HG02678 (cell line): ENCODE measurements around the gene TSPEAR.
"Not testable (repeated sequence)": the region's sequence is repeated elsewhere in the genome, so short reads cannot be mapped to it uniquely, and the experiment has no call there.

Experiments used
- ATAC-seq: cut with Tn5 transposase; IDR thresholded peaks from one replicate; pipeline ENCODE4 v1.9.1; 2021; ENCODE audit warnings: mild to moderate bottlenecking, moderate library complexity; ENCODE audit not compliant: unreplicated experiment

The TSPEAR gene

DNA sequence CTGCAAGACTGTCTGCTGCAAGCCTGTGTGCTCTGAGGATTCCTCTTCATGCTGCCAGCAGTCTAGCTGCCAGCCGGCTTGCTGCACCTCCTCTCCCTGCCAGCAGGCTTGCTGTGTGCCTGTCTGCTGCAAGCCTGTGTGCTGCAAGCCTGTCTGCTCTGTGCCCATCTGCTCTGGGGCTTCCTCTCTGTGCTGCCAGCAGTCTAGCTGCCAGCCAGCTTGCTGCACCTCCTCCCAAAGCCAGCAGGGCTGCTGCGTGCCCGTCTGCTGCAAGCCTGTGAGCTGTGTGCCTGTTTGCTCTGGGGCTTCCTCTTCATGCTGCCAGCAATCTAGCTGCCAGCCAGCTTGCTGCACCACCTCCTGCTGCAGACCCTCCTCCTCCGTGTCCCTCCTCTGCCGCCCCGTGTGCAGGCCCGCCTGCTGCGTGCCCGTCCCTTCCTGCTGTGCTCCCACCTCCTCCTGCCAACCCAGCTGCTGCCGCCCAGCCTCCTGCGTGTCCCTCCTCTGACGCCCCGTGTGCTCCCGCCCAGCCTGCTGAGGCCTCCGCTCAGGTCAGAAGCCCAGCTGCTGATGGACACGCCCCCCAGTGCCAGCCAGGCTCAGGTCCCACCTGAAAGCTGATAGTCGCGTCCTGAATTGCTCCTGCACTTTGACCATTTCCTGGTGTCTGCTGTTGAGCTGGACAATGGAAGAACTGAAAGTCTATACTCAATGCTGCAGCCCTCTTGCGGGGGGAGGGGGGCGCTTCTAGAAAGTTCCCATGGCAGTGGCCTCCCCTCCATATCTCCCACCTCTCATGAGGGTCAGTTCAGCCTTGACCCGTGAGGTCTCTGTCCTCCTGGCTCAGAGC is 136.7 kb downstream of the TSPEAR start:
- no peak for ATAC-seq

DNA sequence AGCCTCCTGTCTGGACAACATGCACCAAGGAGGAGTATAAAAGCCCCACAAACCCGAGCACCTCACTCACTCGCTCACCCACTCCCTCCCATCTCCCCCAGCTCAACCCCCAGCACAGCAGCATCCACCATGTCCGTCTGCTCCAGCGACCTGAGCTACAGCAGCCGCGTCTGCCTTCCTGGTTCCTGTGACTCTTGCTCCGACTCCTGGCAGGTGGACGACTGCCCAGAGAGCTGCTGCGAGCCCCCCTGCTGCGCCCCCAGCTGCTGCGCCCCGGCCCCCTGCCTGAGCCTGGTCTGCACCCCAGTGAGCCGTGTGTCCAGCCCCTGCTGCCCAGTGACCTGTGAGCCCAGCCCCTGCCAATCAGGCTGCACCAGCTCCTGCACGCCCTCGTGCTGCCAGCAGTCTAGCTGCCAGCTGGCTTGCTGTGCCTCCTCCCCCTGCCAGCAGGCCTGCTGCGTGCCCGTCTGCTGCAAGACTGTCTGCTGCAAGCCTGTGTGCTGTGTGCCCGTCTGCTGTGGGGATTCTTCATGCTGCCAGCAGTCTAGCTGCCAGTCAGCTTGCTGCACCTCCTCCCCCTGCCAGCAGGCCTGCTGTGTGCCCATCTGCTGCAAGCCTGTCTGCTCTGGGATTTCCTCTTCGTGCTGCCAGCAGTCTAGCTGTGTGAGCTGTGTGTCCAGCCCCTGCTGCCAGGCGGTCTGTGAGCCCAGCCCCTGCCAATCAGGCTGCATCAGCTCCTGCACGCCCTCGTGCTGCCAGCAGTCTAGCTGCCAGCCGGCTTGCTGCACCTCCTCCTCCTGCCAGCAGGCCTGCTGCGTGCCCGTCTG is 137.5 kb downstream of the TSPEAR start, which contains the start of gene KRTAP10-4:
Gene KRTAP10-4 (plus strand): TSS at position 100 of the 827 bp plus-strand sequence. CDS start 30 bp downstream, at position 130.
- not testable (repeated sequence) for ATAC-seq

DNA sequence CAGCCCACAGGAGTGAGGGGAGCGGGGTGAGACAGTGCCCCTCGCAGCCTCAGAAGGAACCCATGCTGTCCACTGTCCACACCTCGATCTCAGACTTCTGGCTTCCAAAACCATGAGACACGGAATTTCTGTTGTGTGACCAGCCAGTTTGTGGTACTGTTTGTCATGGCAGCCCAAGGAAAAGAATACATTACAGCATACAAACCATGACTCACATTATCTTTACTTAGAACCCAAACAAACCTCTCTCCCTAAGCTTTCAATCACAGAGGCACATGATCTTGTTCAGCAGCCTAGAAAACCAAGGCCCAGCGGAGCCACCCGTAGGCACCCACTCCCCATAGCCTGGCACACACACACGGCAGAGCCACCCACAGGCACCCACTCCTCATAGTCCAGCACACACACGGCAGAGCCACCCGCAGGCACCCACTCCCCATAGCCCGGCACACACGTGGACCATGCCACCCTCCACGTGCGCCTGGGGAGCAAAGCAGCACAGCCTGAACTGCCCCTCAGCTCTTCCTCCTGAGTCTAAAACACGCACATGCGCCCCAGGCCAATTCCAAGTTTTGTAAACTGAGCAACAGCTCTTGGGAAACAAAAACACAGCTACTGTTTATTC is 138.3 kb downstream of the TSPEAR start:
- ATAC-seq, result no peak

DNA sequence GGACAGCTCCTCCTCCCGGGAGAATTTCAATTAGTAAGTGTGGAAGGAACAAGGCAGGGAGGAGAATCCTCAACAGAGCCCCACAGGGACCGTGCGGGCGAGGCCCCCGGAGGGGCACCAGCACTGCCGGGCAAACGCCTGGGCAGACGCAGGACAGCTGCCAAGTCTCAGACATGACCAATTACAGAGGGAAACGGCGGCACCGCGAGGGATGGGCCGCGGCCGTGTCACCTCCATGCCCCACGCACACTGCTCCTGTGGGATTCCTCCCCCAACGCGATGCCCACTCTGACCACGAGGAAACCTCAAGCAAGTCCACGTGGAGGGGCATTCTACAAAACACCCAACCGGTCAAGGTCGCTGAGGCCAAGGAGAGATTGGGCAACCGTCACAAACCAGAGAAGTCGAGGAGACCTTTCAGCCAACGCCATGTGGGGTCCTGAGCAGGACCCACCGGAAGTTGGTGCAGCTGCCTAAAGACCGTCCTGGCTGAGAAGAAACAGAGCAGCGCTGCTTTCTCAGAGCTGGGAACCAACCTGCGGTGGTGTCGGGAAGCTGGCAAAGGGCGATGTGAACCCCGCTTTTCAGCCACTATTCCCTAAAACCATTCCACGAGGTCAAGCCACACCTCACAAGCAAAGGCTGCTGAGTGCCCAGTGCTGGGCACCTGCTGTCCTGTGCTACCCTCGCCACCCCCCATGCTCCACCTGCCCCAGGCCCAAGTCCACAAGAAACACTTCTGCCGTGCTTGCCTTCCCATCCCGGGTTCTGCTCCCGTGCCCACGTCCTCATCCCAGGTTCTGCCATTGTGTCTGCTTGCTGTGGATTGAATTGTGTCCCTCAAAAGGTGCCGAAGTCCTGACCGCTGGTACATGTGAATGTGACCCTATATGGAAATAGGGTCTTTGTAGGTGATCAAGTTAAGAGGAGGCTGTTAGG is 139.3 kb downstream of the TSPEAR start:
- ATAC-seq, result no peak

DNA sequence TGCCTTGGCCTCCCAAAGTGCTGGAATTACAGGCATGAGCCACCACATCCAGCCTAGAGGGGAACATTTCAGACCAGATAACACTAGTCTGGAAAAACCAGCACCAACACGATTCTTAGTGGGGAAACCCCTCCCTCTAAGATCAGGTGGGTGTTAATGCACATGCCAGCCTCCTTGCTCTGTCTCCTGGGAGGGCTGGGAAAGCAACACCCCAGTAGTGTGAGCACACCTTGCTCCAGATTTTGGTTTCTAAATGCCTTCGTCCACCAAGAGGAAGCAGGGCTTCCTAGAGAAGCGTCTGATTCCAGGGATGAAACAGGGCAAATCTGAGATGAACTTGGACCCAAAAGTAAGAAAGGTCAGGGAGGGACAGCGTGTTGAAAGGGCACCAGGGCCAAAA is 140.1 kb downstream of the TSPEAR start:
- ATAC-seq, result no peak

DNA sequence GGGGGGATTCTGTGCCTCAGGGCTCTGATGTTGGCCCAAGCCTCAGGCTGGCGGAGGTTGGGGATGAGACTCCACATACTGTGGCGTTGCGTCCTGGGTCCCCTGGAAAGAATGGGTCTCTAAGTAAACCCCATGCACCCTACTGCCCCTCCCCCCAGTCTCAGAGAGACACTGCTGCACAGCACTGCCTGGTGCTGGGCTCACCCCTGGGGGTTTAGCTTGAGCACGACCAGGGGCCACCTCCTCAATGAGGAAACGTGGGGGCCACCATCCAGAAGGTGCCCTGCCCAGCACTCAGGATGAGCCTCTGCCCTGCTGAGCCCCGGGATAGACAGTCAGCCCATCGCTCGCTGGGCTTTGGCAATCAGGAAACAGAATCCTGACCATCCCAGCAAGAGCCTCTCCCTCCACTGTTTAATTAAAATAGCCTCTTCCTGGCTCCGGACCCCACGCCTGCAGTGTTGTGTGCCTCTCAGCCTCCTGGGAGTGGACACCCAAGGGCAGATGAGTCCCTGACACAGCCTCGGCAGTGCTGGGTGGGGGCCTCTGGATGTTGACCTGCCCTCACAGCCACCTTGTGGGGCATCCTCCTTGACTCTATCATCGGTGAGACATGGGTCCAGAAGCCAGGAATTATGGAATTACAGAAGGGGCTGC is 141.4 kb downstream of the TSPEAR start:
- ATAC-seq, result no peak

DNA sequence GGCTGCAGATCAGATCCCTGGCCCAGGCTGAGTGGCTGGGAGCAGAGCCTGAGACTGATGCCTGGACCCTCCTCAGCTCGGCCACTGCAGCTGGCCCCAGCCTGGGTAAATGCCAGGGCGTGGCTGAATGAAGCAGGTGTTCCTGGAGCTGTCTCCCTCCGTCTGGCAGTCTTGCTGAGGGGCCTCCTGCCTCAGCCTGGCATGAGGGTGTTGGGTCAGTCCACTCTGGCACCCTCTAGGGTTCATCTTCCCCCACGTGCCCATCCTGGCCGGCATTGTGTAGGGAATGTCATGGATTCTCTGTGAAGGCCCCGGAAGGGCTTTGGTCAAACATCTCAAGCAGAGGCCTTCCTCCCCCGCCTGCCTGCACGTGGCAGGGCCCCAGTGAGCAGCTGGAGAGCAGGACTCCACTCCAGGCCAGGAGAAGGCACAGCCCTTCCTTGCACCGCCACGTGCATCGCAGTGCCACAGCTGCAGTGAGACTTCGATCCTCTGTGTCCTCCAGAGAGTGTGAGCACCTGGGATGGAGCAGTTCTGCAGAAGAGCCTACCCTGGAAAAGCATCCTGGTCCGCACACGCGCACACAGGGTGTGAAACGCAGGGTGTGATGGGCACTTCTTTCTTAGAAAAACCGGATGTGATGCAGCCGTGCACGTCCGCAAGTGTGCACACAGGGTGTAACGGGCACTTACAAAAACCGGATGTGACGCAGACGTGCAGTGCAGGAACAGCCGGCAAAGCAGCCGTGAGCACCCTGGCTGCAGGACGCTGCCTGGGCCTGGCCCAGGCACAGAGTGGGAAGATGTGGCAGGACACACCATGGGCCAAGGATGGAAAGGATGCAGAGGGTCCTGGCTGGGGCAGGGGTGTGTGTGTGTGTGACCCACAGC is 142.5 kb downstream of the TSPEAR start:
- no peak for ATAC-seq

DNA sequence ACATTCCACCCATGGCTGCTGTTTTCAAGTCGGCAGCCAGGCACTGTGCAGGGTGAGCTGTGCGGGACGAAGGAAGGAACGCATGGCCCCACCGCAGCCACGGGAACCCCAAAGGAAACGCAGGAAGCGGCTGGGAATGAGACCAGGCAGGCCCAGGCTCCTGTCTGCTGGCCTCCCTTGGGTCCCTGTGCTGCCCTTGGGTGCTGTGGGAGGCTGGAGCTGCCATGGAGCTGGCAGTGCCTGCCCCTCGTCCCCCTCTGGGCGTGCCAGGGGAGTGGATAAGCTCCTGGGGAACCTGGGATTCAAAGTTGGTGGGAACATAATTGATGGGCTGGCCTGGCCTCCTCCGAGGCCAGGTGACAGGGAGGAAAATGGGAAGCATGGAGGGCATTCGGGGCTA is 143.1 kb downstream of the TSPEAR start:
- no peak for ATAC-seq

DNA sequence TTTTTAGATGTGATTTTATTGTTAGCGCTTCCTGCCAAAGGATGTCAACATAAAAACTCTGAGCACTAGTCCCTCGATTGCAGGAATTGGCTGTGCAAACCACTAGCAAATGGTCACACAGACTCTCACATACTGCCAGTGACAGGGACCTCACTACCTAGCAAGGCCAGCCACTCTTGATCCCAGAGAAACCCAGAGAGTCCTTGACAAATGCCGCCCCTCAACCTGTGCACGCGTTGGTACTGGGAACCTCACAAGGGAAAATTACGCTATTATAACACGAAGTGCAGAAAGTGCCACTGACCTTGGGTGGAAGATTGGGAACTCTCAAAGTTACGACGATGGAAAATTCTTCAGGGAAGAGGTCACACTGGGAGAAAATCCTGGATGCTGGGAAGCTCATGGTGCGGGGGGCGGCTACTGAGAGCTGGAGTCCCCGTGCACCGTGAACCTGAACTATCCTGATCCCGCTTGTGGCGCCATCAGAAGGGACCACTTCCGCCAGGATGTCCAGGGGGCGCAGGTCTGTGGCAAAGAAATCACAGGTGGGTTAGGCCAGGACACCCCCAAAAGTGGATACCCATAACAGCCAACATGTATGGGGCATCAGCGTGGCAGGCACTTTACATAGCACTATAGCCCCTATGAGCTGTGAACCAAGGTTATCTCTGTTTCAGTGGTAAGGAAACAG is 143.7 kb downstream of the TSPEAR start:
- ATAC-seq, result no peak

DNA sequence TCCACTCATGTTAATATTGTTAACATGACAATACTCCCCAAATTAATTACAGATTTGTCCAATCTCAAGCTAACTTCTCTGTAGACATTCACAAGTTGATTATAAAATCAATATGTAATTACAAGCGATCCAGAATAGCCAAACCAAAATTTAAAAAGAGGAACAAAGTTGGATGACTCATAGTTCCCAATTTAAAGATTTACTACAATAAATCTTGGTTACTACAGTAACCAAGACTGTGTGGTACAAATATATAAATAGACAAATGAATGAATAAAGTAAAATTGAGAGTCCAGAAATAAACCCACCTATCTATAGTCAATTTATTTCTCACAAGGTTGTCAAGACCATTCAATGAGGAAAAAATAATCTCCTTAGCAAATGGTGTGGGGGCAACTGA is 145.0 kb downstream of the TSPEAR start:
- ATAC-seq, result no peak

DNA sequence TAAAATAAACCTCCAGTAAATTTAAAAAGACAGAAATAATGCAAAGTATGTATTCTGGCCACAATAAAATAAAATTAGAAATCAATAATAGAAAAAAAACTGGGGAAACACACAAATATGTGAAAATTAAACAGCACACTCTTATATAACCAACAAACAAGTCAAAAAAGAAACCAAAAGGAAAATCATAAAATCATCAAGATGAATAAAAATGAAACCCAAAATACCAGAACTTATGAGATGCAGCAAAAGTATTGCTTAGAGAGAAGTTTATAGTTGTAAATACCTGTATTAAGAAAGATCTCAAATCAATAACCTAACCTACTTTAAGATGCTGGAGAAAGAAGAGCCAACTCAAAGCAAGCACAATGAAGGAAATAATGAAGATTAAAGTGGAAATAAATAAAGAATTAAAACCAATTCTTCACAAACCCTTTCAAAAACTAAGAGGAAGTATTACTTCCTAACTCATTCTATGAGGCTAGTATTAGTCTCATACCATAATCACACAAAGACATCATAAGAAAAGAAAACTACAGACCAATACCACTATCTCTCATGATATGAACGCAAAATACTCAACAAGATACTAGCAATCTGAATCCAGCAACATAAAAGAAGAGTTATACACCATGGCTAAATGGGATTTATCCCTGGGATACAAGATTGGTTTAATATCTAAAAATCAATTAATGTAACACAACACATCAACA is 146.3 kb downstream of the TSPEAR start:
- ATAC-seq, result no peak

DNA sequence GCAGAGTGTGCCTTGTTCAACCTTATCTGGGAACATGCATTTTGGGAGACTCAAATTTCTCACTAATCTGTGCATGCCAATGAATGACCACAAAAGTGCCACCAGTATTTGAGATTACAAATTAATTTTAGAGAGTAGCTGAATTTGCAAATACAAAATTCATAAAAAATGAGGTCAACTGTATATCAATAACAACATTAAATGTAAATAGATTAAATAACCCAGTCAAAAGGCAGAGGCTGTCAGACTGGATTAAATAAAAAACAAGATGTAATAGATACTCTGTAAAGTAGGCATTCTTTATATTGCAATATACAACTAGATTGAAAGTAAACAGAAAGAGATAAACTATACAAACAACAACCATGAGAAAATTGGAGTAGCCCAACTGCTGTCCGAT is 147.3 kb downstream of the TSPEAR start:
- no peak for ATAC-seq

DNA sequence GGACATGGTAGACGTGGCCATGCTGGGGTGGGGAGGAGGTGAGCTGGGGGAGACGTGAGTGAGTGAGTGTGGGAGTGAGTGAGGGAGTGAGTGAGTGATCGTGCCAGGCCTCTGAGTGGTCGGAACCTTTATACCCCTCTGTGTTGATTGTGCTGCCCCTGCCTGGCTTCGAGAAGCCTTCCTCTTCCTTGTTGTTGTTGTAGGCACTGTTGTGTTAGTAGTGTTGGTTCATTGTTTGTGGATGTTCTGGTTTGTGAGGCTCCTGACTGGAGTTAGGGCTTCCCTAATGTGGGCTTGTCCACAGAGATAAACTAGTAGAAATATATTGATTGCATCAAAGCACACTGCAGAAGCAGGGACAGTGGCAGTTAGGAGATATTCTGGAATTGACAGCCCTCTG is 152.7 kb downstream of the TSPEAR start, which contains the start of gene KRTAP10-3:
Gene KRTAP10-3 (minus strand): TSS at position 101 of the 400 bp plus-strand sequence. CDS start 80 bp downstream, at position 21.
- ATAC-seq, result no peak

DNA sequence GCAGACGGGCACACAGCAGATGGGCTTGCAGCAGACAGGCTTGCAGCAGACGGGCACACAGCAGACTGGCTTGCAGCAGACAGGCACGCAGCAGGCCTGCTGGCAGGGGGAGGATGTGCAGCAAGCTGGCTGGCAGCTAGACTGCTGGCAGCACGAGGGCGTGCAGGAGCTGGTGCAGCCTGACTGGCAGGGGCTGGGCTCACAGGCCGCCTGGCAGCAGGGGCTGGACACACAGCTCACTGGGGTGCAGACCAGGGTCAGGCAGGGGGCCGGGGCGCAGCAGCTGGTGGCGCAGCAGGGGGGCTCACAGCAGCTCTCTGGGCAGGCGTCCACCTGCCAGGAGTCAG is 153.1 kb downstream of the TSPEAR start:
- ATAC-seq, result not testable (repeated sequence)

DNA sequence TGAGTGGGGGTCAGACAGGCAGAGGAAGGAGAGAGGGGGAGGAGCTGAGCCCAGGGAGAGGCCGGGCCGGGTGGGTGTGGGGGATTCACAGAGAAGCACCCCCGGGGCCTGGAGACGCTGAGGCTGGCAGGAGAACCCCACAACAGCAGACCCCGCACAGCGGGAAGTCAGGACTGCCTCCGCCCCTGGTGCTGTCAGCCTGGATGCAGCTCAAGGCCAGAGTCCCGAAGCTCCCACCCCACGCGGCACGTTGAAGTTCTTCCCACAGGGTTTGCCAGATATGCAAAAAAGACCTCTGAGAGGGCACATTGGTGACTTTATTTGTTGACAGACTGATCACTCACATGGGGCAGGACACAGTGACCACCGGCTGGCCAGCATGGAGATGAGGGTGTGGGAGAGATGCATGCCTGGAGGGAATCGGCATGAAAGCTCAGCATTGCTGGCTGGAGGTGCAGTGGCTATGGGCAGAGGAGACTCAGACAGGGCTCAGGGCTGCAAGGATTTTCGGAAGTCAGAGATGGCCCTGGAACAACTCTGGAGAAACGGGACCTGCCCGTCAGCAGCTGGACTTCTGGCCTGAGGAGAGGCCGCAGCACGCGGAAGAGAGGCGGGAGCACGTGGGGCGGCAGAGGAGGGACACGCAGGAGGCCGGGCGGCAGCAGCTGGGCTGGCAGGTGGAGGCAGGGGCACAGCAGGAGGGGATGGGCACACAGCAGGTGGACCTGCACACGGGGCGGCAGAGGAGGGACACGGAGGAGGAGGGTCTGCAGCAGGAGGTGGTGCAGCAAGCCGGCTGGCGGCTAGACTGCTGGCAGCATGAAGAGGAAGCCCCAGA is 153.7 kb downstream of the TSPEAR start:
- ATAC-seq, result no peak

DNA sequence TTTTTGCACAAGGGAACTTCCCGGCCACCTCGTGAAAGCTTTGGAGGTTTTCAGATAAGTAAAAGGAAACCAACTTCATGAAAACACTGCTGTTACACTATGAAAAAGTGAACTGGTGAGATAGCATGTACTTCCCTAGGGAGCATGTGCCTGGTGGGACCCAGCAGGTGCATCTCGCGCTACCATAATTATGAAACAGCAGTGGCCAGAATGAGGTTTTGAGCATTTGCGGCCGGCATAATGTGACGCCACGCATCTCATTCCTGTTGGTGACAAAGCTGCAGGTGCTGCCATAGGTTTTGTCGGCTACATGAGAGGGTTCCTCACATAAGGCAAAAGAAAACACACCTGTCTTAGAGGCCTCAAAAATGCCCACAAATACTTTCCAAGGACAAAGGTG is 154.5 kb downstream of the TSPEAR start:
- no peak for ATAC-seq
